ENCODE data around the gene CLCN6. TPM values are rescaled to one million over a fixed set of nuclear protein-coding genes. Genes with fewer than 3 reads are reported as not detected.

The CLCN6 gene, protein sequence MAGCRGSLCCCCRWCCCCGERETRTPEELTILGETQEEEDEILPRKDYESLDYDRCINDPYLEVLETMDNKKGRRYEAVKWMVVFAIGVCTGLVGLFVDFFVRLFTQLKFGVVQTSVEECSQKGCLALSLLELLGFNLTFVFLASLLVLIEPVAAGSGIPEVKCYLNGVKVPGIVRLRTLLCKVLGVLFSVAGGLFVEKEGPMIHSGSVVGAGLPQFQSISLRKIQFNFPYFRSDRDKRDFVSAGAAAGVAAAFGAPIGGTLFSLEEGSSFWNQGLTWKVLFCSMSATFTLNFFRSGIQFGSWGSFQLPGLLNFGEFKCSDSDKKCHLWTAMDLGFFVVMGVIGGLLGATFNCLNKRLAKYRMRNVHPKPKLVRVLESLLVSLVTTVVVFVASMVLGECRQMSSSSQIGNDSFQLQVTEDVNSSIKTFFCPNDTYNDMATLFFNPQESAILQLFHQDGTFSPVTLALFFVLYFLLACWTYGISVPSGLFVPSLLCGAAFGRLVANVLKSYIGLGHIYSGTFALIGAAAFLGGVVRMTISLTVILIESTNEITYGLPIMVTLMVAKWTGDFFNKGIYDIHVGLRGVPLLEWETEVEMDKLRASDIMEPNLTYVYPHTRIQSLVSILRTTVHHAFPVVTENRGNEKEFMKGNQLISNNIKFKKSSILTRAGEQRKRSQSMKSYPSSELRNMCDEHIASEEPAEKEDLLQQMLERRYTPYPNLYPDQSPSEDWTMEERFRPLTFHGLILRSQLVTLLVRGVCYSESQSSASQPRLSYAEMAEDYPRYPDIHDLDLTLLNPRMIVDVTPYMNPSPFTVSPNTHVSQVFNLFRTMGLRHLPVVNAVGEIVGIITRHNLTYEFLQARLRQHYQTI
- total RNA-seq: 10 to 100 TPM; 27.5 to 31.5 TPM

DNA sequence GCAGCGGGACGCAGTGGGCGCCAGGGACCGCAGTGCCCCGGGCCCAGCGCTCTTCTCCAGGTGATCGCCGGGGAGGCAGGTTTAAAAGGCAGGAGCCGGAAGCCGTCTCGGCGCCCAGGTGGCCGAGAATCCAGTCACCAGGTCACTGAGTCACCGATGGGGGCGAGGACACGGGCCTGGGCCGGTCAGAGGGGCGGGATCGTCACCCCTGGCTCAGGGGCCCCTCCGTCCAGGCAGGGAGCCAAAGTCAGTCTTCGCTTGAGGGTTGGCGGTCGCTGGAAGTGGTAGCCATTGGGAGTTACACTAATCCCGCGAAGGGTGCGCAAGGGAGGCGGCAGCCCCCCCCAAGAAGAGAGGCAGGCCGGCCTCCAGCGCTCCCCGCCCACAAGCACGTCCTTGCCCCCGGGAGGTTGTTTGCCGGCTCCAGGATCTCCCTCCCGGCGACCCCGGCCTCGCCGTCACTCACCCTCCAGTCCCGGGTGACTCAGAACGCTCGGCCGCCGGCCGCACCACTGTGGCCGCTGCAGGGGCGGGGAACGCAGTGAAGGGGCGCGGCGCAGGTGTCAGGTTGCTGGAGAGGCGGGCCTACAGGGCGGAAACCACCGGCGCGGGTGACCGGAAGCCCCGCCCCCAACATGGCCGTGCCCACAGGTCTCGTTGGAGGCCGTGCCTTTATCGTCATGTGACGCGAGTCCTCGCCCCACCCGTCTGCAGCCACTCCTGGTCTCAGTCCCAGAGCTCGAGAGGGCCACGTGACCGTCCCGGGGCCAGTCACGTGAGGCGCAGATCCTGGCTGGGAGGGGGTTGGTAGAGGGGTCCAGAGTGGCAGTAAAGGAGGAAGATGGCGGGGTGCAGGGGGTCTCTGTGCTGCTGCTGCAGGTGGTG is at the start of gene CLCN6, which contains the start of gene MTHFR:
CLCN6 (plus strand) TSS at position 770 of the 885 bp plus-strand sequence; CDS start at position 842, 72 bp downstream.
MTHFR (minus strand) TSS at position 543 of the 885 bp plus-strand sequence. CDS start 2,848 bp downstream, outside the sequence.
- TF ChIP-seq, protein P1, sequence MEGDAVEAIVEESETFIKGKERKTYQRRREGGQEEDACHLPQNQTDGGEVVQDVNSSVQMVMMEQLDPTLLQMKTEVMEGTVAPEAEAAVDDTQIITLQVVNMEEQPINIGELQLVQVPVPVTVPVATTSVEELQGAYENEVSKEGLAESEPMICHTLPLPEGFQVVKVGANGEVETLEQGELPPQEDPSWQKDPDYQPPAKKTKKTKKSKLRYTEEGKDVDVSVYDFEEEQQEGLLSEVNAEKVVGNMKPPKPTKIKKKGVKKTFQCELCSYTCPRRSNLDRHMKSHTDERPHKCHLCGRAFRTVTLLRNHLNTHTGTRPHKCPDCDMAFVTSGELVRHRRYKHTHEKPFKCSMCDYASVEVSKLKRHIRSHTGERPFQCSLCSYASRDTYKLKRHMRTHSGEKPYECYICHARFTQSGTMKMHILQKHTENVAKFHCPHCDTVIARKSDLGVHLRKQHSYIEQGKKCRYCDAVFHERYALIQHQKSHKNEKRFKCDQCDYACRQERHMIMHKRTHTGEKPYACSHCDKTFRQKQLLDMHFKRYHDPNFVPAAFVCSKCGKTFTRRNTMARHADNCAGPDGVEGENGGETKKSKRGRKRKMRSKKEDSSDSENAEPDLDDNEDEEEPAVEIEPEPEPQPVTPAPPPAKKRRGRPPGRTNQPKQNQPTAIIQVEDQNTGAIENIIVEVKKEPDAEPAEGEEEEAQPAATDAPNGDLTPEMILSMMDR (IDR thresholded peaks at IDR 0.05): no peak
- Histone ChIP-seq H3K4me3 (peak within 1 kb of the TSS; percentile 83), H3K9me3 (no peaks in the 10 kb centered on the region), H3K4me1 (ENCODE audit: control insufficient read depth in 1 of 2, low read depth in 2 of 2) (peaks cover 30 to 62% of the 10 kb centered on the region in 2 donors), H3K27me3 (replicated peaks; ENCODE audit: insufficient read depth) (no peaks in the 10 kb centered on the region), H3K36me3 (peaks cover 9% of the 10 kb centered on the region), H3K27ac (peak within 1 kb of the TSS; percentile 95 to 99)
- ATAC-seq (ENCODE audit: insufficient number of reproducible peaks, low FRiP score, low read depth) (peak; percentile 84), DNase-seq (ENCODE audit: low spot score) (peak; percentile 94)

DNA sequence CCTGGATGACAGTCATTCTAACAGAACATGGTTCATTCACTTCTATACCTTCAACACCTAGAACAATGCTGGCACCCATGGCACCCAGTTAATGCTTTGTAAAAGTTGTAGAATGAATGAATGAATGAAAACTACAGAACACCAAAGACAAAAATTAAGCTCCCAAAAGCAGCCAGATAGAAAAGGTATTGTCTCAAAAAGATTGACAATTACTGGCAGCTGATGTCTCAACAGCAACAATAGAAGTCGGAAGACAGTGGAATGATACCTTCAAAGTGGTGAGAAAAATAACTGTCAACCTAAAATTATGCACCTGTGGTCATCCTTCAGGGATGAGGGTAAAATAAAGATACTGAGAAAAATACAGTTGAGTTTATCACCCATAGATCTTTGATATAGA is 48.9 kb upstream of the CLCN6 start:
- TF ChIP-seq, protein P1 (IDR thresholded peaks at IDR 0.05): no peak

DNA sequence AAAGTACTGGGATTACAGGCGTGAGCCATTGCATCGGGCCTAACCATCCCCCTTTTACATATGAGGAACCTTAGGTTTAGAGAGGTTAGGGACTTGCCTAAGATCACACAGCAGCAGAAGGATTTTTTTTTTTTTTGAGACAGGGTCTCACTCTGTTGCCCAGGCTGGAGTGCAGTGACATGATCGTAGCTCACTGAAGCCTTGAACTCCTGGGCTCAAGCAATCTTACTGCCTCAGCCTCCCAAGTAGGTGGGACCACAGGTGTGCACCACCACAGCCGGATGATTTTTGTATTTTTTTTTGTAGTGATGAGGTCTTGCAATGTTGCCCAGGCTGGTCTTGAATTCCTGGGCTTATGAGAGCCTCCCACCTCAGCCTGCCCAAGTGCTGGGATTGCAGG is 46.2 kb upstream of the CLCN6 start:
- Histone ChIP-seq H3K36me3 (no peaks in the 10 kb centered on the region), H3K9me3 (no peaks in the 10 kb centered on the region), H3K4me1 (ENCODE audit: control insufficient read depth in 1 of 2, low read depth in 2 of 2) (peaks cover 0 to 2% of the 10 kb centered on the region in 2 donors), H3K4me3 (no peak overlapping the region), H3K27ac (no peak overlapping the region), H3K27me3 (replicated peaks; ENCODE audit: insufficient read depth) (no peaks in the 10 kb centered on the region)
- DNase-seq (ENCODE audit: low spot score) (no peak), ATAC-seq (ENCODE audit: insufficient number of reproducible peaks, low FRiP score, low read depth) (no peak)
- TF ChIP-seq, protein P1 (IDR thresholded peaks at IDR 0.05): no peak

More for the DNA sequence above, 48.9 kb upstream of the CLCN6 start:
- H3K27me3 ChIP-seq (replicated peaks; ENCODE audit: insufficient read depth): no peaks in the 10 kb centered on the region
- no peaks in the 10 kb centered on the region for H3K36me3 ChIP-seq
- peaks cover 0 to 2% of the 10 kb centered on the region in 2 donors for H3K4me1 ChIP-seq (ENCODE audit: control insufficient read depth in 1 of 2, low read depth in 2 of 2)
- no peaks in the 10 kb centered on the region for H3K9me3 ChIP-seq
- no peak overlapping the region for H3K27ac ChIP-seq
- H3K4me3 ChIP-seq: no peak overlapping the region
- no peak for ATAC-seq (ENCODE audit: insufficient number of reproducible peaks, low FRiP score, low read depth)
- DNase-seq (ENCODE audit: low spot score): no peak

DNA sequence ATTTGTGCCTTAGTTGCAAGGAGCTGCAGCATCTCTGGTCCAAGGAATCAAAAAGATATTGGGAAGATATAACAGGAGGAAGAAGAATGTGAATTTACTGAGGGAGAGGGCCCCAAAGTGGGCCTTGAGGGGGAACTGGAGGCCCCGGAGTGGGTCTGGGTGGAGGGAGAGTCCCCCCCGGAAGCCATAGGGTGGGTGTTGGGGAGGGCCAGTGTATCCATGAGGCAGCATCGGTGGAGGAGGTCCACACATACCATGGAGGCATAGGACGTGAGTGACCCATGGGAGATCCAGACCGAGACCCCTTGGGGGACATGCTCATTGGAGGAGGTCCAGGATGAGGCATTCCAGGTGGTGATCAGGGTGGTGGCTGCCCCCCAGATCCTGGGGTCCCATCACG is 44.7 kb upstream of the CLCN6 start:
- DNase-seq (ENCODE audit: low spot score): no peak
- Histone ChIP-seq H3K4me1 (ENCODE audit: control insufficient read depth in 1 of 2, low read depth in 2 of 2) (peaks cover 0 to 2% of the 10 kb centered on the region in 2 donors), H3K27ac (no peak overlapping the region), H3K9me3 (no peaks in the 10 kb centered on the region), H3K27me3 (replicated peaks; ENCODE audit: insufficient read depth) (no peaks in the 10 kb centered on the region), H3K36me3 (no peaks in the 10 kb centered on the region), H3K4me3 (no peak overlapping the region)
- TF ChIP-seq, protein P1 (IDR thresholded peaks at IDR 0.05): no peak
- ATAC-seq (ENCODE audit: insufficient number of reproducible peaks, low FRiP score, low read depth): no peak

Measured in thoracic aorta (tissue), 2 donors.